Measurements from ENCODE around the gene MALSU1.
A peak's percentile ranks its signal among the peaks of the same experiment; 100 is the strongest.
"Not testable (repeated sequence)": the region's sequence is repeated elsewhere in the genome, so short reads cannot be mapped to it uniquely, and the experiment has no call there.

The MALSU1 gene

DNA sequence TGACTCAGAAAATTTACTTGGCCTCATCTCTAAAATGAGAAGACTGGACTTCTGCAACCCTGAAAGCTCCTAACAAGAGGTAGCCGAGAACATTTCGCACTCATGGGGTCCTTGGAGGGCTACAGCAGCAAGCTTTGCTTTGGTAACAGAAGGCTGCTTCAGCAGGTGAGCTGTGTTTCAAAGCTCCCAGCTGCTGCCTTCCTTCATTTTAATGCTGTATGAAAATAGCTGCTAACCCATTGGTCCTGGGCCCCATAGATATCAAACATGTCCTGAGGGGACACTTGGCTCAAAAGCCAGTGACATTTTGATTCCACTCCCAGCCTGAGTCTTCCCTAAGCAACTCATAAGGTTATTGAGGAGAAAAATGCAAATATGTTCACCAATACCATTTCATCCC lies 14.3 kb upstream of the MALSU1 start:
- no peak for DNase-seq (ENCODE audit: low read depth, low spot score)
- no peak overlapping the region for H3K4me3 ChIP-seq (ENCODE audit: low read length)

DNA sequence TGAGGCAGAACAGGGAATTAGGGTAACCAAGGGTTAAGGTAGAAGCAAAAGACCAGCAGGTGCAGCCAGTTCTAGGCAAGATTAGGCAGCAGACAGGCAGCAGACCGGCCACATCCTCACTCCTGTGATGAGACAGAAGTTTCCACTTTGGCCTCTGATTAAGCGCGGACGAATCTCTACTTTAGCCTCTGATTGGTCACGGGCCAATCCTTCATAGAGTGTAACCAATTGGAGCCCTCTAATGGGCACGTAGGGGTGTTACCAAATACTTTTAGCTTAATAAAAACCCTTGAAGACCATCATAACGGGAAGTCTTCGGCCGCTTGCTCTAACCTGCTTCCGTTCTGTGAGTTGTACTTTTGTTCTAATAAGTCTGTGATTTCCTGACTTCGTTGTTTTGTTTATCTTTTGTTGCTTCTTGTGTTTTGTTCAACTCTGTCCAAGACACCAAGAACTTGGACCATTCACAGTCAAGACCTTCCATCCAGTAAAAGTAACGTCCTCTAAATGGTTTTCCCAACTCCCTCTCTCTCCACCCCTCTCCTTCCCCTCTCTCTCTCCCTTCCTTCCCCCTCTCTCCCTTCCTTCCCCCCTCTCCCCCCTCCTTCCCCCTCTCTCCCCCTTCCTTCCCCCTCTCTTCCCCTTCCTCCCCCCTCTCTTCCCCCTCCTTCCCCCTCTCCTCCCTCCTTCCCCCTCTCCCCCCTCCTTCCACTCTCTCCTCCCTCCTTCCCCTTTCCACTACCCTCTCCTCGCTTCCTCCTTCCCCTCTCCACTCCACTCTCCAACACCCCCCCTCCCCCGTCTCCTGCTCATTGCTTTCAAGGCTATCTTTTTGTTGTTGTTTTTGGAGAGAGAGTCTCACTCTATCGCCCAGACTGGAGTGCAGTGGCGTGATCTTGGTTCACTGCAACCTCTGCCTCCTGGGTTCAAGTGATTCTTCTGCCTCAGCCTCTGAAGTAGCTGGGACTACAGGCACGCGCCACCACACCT lies 13.2 kb upstream of the MALSU1 start:
- DNase-seq (ENCODE audit: low read depth, low spot score), result no peak
- no peak overlapping the region for H3K4me3 ChIP-seq (ENCODE audit: low read length)

DNA sequence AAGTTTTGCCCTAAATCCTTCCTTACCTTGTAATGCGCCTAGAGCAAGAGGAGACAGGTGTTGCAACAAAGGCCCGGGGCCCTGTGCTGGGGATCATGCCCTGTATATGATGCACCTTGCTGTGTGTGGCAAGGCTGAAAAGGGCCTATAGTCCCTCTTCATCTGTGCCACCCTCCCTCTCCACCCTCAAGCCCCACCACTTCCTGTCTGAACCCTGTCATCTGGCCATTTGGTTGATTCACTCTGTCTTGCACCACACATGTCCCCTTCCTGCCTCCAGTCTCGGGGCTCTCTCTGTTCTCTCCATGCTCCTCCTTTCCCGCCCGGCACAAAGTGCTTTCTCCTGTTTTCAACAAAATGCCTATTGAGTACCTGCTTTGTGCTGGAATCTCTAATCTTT lies 11.5 kb upstream of the MALSU1 start:
- DNase-seq (ENCODE audit: low read depth, low spot score), result peak; percentile 62
- H3K4me3 ChIP-seq (ENCODE audit: low read length), result no peak overlapping the region

DNA sequence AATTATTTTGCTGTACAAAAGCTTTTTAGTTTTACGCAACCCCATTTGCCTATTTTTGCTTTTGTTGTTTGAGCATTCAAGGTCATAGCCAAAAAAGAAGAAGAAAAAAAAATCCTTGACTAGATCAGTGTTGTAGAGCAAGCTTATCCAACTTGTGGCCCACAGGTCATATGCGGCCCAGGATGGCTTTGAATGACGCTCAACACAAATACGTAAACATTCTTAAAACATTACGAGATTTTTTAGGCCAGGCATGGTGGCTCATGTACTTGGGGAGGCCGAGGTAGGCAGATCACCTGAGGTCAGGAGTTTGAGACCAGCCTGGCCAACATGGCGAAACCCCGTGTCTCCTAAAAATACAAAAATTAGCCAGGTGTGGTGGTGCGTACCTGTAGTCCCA lies 8.1 kb upstream of the MALSU1 start:
- no peak for DNase-seq (ENCODE audit: low read depth, low spot score)
- no peak overlapping the region for H3K4me3 ChIP-seq (ENCODE audit: low read length)

DNA sequence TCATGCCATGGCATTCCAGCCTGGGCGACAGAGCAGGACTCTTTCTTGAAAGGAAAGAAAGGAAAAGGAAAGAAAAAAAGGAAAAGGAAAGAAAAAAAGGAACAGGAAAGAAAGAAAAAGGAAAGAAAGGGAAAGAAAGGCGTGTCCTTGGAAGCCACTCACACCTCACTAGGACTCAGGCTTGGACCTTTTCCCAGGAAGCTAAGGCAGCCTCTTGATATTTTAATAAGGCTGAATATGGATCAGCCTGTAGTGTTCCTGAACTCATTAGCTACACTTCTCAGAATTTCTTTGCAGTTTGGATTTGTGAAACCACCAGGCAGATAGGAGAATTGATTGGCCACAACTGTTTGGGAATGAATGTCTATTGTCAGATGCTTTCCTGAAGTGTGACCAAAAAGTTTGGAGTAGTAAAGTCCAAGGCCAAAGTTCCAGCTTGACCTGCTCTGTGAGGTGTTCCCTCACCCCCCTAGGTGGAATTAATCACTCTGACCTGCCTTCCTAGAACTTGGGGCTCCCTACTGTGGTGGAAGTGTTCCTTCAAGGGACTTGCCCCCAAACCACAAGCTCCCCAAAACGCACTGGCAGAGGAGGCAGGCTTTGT lies 7.1 kb upstream of the MALSU1 start:
- H3K4me3 ChIP-seq (ENCODE audit: low read length), result no peak overlapping the region
- no peak for DNase-seq (ENCODE audit: low read depth, low spot score)

DNA sequence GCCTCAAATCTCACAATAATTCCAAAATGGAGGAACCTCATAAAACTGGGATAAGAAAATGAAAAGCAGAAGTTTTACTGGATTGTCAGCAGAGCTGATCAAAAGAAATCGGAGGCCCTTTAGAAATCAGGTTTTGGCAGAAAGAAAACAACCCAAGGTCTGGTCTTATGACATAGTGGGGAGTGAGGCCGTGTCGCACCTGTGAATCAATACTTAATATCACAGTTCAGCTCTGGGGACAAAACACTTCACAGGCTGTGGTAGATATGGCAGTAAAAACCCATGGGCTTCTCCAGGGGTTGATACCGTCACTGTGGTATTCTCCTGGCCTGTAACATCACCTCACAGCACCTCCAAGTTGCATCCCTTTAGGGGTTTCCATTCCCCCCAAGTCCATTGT lies 6.5 kb upstream of the MALSU1 start:
- no peak overlapping the region for H3K4me3 ChIP-seq (ENCODE audit: low read length)

DNA sequence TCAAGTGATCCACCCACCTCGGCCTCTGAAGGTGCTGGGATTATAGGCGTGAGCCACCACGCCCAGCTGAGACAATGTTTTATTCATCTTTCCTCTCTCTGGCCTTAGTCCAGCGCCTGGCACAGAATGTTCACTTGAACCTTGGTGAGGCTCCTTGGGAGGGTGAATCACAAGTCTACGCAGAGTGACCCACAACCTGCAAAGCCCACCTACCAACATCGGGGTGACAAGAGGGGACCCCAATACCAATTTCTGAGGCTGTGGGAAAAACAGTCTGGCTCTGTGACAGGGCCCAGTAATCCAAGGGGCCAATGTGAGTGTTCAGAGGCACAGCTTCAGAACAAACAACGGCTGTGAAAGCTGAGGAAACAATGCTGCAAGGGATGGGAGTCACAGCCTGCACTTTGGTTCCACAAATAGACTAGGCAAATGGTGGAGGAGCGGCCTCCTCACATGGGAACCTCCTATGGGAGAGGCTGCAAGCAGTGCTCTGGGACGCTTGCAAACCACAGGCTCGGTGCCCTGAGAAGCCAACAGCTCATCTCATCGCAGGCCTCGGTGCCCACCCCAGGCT lies 5.6 kb upstream of the MALSU1 start:
- no peak for DNase-seq (ENCODE audit: low read depth, low spot score)
- no peak overlapping the region for H3K4me3 ChIP-seq (ENCODE audit: low read length)

More for the DNA sequence above, 6.5 kb upstream of the MALSU1 start:
- no peak for DNase-seq (ENCODE audit: low read depth, low spot score)

DNA sequence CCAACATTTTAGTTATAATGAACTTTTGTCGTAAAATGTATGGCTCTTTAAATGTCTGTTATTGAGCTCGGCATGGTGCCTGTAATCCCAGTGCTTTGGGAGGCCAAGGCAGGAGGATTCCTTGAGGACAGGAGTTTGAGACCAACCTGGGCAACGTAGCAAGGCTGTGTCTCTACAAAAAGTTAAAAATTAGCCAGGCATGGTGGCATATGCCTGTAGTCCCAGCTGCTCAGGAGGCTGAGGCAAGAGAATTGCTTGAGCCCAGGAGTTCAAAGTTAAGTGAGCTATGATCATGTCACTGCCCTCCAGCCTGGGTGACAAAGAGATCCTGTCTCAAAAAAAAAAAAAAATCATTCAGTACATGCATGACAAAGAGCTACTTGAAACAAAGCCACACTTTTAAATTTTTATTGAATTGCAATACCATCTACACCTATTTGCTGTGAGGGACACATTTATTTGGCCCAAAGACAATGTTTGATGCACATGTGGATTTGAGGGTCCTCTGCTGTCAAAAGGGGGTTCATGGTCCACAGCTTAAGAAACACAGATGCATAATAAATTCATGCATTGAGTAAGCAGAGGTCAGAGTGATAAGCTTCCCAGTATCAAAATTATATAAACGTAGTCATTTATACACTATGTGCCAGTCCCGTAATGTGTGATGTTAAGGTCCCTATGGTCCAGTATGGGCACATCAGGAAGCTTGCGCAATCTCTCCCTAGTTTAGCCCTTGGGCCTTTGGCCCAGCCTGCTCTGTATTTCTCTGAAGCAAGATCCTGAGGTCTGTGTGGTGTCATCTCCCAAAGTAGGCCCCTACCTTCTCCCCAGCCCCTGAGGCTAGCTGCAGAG lies 4.4 kb upstream of the MALSU1 start:
- H3K4me3 ChIP-seq (ENCODE audit: low read length), result no peak overlapping the region
- DNase-seq (ENCODE audit: low read depth, low spot score), result no peak

DNA sequence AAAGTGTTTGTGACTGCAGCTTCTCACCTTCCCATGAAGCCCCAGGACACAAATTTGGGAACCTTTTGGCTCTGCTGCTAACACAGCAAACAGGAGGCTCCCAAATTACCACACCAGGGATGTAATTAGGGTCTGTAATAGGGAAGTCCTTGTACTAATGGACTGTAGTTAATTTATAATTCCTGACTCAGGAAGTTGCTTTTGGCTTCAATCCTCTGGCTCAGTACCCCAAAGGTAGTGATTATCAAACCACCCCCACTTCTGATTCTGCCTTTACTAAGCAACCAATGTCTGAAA lies 3.8 kb upstream of the MALSU1 start:
- no peak overlapping the region for H3K4me3 ChIP-seq (ENCODE audit: low read length)
- DNase-seq (ENCODE audit: low read depth, low spot score), result no peak

DNA sequence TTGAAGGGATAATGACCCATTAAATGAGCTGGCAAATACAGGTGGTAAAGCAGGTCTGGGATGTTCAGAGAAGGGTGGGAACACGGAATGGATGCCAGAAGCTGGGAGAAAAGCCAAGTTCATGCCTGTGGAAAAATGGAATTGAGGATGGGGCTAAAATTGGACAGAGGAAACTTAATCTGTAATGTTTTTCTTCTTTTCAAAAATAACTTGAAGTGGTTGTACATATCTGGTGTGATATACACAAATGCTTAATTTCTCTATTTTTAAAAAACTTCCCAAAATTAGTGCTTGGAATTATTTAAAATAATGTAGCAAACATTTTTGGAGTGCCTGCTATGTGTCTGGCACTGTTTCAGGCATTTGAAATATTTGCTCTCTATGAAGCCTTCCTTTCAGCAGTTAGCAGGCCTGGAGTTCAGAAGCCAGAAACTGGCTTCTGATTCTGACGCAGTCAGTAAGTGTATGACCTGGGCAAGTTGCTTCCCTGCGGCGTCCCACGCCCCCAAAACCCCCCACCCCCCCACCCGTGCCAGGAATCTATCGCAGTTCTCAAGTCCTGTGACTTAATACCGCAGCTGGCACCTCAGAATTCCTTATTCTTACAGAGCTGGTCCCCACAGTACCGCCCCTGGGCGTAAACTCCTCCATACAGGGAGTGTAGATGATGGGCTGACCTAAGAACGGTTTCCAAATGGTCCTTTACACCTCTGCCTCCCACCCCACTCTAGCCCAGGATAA lies 828 bp upstream of the MALSU1 start:
- DNase-seq (ENCODE audit: low read depth, low spot score), result no peak
- H3K4me3 ChIP-seq (ENCODE audit: low read length), result peak overlapping the region; percentile 79

DNA sequence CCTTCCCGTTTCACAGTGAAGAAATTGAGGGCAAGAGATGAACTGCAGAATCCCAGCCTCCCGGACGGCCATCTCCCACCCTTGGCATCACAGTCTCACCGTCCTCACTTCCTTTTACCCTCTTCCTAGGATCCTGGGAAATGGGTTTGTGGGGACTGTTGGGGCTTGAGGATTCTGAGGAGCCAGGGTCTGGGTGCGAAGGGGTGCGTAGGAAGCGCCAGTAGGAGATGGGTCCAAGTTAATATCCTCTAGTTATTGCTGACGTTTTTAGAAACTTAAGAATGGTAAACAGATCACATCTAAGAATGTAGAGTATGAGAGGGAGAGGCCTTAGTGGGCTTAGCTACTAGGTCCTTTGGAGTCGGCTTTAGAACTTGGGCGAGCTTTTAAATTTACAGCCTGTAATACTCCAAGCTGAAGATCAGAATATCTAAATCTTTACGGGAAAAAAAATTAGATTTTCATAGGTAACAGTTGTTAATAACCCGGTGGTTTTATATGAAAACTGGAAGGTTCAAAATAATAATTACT lies 696 bp downstream of the MALSU1 start:
- peak overlapping the region; percentile 79 for H3K4me3 ChIP-seq (ENCODE audit: low read length)
- DNase-seq (ENCODE audit: low read depth, low spot score), result no peak

DNA sequence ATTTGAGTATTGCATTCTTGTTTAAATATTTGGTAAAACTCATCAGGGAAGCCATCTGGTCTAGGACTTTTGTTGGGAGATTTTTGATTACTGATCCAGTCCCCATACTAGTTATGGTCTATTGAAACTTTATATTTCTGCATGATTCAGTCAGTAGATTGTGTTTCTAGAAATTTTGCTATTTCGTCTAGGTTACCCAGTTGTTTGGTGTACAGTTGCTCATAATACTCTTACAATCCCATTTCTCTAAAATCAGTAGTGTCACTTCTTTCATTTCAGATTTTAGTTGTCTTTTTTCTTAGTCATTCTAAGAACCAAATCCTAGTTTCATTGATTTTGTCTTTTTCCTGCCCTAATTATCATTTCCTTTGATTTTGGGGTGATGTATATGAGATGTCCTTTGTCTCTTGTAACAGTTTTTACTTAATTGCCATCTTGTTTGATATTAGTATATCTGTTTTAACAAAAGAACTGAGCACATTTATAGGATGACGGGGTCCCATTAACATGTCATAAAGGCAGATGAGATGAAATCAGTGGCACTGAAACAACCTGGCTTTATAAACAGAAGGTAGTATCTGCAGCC lies 7.9 kb downstream of the MALSU1 start:
- H3K4me3 ChIP-seq (ENCODE audit: low read length), result no peak overlapping the region
- DNase-seq (ENCODE audit: low read depth, low spot score), result no peak

DNA sequence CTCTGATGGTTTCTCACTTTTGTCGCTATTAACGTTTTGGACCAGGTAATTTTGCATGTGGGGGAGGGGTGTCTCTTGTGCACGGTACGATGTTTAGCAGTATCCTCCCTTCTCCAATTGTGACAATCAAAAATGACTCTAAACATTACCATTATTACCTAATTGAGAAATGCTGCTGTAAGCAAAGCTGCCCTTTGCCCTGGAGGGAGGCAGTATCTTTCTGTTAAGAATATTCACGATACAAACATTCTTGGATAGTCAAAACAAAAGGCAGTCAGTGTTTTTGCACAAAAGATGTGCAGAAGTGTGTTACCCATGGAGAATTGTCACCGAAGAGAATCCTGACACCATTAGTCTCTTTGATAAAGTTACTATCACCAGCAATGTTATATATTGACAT lies 9.6 kb downstream of the MALSU1 start:
- no peak overlapping the region for H3K4me3 ChIP-seq (ENCODE audit: low read length)
- DNase-seq (ENCODE audit: low read depth, low spot score), result no peak

DNA sequence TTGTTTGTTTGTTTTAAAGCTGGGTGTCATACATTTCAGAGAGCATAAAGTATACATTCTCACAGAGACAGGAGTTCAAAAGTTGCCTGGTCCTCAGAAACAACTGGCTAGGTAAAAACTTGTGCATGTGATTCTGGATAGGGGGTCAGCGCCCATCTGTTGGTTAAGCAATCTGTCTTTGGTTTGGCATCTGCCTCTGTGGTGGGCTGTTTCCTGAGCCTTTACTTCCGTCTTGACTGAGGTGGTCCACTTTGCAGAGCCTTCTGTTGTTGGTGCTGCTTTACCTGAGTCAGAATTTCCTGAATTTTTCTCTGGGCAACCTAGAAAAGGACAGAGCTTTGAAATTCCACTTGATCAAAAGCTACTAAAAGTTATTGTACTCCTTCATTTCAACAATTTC lies 13.0 kb downstream of the MALSU1 start:
- H3K4me3 ChIP-seq (ENCODE audit: low read length); DNase-seq (ENCODE audit: low read depth, low spot score): not testable (repeated sequence)

DNA sequence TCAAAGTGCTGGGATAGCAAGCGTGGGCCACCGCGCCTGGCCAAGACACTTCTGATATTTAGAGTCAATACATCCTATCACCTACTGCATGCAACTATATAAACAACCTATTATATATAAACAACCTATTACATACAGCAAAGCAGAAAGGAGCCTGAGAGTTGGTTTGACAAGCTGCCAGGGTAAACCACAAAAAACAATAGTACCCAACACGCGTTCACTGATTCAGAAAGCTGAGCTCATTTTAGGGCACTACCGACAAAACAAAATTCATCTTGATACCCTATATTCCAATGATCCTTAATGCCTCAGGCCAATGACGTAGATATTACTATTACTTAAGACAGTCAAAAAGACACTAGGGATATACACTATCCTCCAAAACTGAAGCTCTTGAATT lies 16.2 kb downstream of the MALSU1 start:
- peak; percentile 24 for DNase-seq (ENCODE audit: low read depth, low spot score)

DNA sequence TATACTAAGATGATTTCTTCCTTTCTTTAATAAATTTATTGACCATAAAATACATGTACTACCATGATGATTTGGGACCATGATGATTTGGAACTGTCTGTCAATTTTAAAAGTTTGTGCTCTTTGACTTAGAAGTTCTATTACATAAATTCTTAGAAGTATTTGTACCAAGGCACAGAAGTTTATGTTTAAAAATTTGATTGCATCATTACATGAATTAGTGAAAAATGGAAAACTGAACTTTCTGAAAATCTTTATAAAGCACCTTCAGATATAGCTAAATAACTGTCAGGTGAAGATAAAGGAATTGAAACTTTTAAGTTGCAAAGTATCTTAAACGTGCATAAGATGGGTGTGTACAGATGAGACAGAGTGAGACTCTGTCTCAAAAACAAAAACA lies 32.0 kb downstream of the MALSU1 start:
- no peak overlapping the region for H3K4me3 ChIP-seq (ENCODE audit: low read length)
- no peak for DNase-seq (ENCODE audit: low read depth, low spot score)

More for the DNA sequence above, 16.2 kb downstream of the MALSU1 start:
- no peak overlapping the region for H3K4me3 ChIP-seq (ENCODE audit: low read length)

DNA sequence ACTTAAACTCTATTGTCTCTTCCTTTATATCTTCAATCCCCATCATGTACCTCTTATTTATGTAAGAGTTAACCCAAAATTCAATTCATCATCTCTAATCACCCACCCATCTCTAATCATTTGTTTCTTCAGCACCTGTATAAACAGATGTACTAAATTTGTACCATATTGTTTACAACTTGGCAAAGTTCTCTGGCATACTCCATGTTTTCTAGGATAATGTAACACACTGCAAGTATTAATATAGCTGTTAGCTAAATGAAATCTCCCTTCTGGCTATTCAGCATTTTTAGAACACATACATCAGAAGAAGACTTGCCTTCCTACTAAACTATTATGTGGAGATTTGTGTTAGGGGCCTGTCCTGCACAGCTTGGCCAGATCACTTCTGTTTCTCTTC lies 33.1 kb downstream of the MALSU1 start:
- no peak overlapping the region for H3K4me3 ChIP-seq (ENCODE audit: low read length)
- DNase-seq (ENCODE audit: low read depth, low spot score), result no peak

DNA sequence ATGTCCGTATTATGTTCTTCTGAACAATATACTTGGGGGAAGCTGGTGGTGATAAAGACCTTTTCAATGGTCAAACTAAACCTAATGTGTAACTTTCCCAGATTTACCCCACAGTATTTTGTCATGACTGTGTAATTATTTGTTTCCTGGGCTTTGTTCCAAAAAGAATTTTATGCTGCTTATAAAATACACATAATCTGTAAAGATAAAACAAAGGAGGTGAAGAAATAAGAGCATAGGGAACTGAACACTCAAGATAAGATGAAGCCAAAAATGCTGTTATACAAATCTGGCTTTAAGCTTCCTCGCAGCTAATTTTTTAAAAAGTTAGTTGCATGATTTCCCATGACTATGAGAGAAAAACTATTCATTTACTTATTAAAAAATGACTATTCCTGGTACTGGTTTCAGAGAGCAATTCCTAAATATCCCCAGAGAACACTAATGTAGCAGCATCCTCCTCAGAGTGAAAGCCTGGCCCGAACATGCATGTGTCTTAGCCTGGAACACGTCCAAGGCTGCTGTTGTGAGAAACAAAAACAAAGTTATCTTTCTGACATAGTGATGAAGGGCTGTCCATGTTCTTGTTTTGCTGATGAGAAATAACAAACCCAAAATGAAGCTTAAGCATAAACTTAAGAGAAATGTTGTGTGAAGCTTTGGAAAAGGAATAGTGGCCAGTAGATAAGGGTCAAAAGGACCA lies 33.9 kb downstream of the MALSU1 start:
- H3K4me3 ChIP-seq (ENCODE audit: low read length), result no peak overlapping the region
- no peak for DNase-seq (ENCODE audit: low read depth, low spot score)

Data from Jurkat, Clone E6-1 (cell line).